HS-5 (cell line): ENCODE data around the gene SLC13A2.
"Not testable (repeated sequence)": the region's sequence is repeated elsewhere in the genome, so short reads cannot be mapped to it uniquely, and the experiment has no call there.

ENCODE experiments used
- DNase-seq: peaks from one replicate; pipeline ENCODE4 v3.0.0-alpha.2; 2012; ENCODE audit warnings: low read depth

SLC13A2 gene

GRCh38 chr17:28518132-28518531 lies 44.7 kb downstream of the SLC13A2 start:
- no peak for DNase-seq

GRCh38 chr17:28518578-28518977 lies 45.1 kb downstream of the SLC13A2 start:
- no peak for DNase-seq

- DNase-seq = no peak
Measured at GRCh38 chr17:28519236-28519635, 45.8 kb downstream of the SLC13A2 start.

- no peak for DNase-seq
Measured at GRCh38 chr17:28520687-28521086, 47.2 kb downstream of the SLC13A2 start.

- no peak for DNase-seq
Measured at GRCh38 chr17:28521311-28522085, 48.1 kb downstream of the SLC13A2 start.

- not testable (repeated sequence) for DNase-seq
Measured at GRCh38 chr17:28522281-28522680, 48.8 kb downstream of the SLC13A2 start.

- no peak for DNase-seq
Measured at GRCh38 chr17:28523186-28523585, 49.7 kb downstream of the SLC13A2 start.

GRCh38 chr17:28523876-28524275 lies 50.4 kb downstream of the SLC13A2 start:
- no peak for DNase-seq

- DNase-seq = peak; percentile 8
Measured at GRCh38 chr17:28524476-28525424, 51.3 kb downstream of the SLC13A2 start.

GRCh38 chr17:28526381-28526780 lies 52.9 kb downstream of the SLC13A2 start:
- DNase-seq = no peak

GRCh38 chr17:28527181-28527681 lies 53.8 kb downstream of the SLC13A2 start:
- no peak for DNase-seq

- no peak for DNase-seq
Measured at GRCh38 chr17:28527859-28528258, 54.4 kb downstream of the SLC13A2 start.

GRCh38 chr17:28528327-28529012 lies 55.0 kb downstream of the SLC13A2 start:
- DNase-seq = no peak

- no peak for DNase-seq
Measured at GRCh38 chr17:28529013-28529400, 55.6 kb downstream of the SLC13A2 start.

- no peak for DNase-seq
Measured at GRCh38 chr17:28530250-28530649, 56.8 kb downstream of the SLC13A2 start.

- DNase-seq = no peak
Measured at GRCh38 chr17:28530926-28531325, 57.5 kb downstream of the SLC13A2 start.

GRCh38 chr17:28532050-28532960 lies 58.9 kb downstream of the SLC13A2 start:
- no peak for DNase-seq

GRCh38 chr17:28533091-28533807 lies 59.8 kb downstream of the SLC13A2 start:
- DNase-seq = no peak

GRCh38 chr17:28534740-28535375 lies 61.4 kb downstream of the SLC13A2 start:
- DNase-seq = no peak
